Smooth muscle cell of the brain vasculature (primary cell): Measurements from ENCODE around the gene CADPS.

Source experiments
- DNase-seq: peaks from one replicate; pipeline ENCODE4 v3.0.0-alpha.2; 2012; ENCODE audit warnings: low read depth, low spot score

The CADPS gene

DNA sequence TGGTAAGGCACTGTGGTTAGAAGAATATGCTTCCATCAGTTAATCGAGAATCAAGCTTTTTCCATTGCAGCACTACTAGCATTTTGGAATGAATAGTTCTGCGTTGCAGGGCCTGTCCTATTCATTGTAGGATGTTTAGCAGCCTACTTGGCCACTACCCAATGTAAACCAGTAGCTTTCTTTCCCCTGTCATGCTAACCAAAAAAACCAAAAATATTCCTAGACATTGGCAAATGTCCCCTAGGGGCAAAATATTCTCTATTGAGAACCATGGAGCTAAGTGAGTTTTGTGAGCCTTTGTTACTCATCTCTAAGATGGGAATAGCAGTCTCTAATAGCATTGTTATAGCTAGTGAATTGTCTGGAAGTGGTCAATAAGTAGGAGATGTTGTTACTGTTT, 187.2 kb downstream of the CADPS start:
- DNase-seq: no peak

DNA sequence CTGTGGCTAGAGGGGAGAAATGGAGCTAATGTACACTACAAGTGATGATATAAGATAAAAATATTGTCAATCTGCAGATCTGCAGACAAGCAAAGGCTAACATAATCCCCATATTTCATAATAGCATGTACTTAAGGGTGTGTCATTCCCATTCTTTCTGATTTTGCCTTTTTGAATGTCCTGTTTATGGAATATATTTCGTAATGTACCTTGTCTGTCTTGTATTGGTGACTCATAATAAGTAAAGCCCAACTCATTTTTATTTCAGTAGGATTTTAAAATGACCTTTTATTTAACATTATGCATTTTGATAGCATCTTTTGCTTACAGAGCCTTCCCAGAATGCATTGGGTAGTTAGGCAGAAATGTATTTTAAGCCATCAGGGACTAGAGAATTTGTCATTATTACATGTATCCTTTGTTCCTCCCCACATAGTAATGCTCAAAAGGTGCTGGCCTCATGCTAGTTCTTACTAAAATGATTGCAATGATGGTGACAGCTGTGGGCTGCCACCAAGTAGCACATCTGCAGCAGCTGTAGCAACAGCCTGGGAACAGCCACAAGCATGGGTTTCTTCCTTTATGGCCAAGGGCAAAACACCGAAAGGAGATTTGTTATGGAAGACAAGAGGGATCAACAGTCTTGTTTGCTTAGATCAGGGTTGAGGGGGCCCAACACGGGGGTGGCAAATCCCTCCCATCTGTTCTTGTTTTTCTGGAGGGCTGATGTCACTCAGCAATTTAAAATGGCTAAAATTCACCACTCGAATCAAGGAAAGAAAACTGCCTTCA, 188.5 kb downstream of the CADPS start:
- DNase-seq: no peak

DNA sequence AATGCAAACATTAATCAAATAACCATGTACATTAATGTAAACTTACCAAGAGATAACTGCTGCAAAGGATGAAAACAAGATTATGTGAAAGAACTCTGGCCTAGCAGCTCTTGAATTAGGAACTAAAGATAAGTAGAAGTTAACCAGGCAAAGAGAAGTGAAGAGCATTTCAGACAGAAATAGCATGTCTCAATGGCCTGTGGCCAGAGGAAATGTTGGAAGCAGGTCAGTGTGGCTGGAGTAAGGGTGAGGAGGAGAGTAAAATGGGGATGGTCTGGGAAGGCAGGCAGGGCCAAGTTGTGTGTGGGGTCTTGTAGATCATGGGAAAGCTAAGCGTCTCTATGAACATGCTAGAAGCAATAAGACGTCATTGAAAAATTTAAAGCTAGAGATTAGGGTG, 192.4 kb downstream of the CADPS start:
- DNase-seq: no peak

DNA sequence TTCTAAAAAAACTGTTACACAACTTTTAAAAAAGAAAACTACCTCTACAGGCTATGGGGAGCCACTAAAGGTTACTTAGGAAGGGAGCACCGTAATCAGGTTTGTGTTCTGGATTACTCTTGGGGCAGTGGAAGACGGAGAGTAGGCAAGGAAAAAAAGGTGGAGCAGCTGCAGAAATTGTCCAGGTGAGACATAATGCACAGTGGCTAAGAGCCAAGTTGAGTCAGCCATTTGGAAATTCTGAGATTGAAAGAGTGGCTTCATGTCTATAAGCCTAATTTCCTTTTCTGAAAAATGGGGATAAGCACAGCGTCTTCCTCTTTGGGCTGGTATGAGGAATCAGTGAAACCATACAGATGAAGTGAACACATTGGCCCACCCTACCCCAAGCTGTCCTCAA, 195.2 kb downstream of the CADPS start:
- DNase-seq: no peak

DNA sequence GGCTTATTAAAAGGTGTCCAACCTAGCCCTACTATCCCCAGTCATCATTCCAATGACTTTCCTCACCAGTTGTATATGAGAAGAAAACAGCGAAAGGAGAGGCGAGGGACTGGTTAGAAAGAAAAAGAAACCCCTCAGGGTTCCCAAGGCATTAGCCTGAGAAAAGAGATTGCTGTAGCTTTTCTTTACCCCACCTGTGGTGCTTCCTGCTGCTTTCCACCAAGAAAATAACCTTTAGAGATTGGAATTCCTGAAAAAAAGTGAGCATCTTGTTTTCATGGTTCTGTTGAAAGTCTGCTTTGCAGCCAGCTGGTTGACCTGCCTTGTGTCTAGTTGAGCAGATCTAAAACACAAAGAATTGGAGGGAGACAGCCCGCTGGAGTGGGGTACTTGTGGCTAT, 196.4 kb downstream of the CADPS start:
- no peak for DNase-seq

DNA sequence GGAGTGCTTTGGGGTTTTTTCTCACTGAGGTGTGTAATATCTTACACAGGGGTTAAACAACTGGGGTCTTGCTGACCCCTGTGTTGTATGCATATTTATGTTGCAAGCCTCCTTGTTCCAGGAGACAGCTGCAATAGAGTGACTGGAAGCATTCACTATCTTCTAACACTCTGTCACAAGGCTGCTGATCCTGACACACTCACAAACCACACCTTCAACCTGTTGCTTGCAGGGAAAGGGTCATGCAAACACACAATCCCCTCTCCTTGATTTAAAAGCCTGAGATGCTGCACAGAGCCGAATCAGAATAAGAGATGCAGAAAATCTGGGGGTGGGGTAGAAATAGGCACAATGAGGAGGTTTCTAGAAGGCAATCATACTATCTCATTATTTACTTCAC, 197.3 kb downstream of the CADPS start:
- DNase-seq: no peak

DNA sequence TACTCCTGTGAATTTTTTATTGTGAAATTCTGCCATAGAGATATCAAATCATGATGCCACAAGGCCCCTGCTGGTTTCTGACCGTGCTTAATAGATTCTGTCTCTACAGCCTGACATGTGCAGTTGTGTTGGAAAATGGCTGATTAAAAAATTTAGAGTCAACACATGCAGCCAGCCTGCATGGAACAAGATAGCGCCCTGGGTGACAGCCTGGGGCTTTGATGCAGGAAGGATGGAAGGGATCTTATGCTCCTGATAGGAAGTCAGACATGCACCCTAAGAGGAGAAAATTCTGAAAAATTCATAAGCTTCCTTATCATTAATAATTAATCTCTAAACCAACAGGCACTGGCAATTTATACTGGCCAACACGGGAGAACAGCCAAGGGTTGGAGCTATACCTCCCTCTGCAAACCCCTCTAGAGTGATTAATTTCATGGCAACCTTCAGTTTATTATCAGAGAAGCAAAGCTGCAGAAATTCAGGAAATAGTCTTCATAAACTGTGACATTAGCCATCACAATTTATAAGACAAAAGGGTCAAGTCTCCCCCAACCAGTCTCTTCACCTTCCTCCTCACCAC, 198.4 kb downstream of the CADPS start:
- DNase-seq: no peak

DNA sequence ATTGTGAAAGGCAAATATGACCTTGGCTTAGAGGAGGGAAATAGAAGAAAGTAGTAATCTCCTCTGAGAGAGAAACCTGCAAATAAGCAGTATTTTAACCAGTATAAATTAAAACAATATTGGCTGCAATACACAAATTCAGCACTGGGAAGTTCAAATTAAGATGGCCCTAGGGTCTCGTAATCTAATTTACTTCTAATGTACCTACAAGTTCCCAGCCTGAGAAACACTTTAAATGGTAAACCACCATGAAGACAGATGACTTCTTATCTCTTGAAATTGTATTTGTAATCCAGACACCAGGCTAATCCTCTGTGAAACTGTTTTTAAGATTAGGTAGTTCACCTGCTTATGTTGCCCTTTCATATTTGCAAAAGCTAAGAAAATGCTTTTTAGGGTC, 199.7 kb downstream of the CADPS start:
- DNase-seq: no peak

DNA sequence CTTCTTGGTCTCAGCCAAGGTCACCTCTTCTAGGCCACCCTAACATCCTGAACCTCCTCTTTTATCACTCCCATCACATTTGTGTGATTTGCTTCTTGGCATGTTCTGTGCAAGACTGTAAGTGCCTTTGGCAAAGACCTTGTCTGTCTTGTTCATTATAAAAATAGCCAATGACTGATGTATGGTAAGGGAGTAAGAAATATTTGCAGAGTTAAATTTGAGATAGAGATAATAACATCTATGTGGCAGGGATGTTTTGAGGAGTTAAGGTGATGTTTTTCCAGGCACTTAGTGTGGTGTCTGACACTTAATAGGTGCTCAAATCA, 202.3 kb downstream of the CADPS start:
- DNase-seq: no peak

DNA sequence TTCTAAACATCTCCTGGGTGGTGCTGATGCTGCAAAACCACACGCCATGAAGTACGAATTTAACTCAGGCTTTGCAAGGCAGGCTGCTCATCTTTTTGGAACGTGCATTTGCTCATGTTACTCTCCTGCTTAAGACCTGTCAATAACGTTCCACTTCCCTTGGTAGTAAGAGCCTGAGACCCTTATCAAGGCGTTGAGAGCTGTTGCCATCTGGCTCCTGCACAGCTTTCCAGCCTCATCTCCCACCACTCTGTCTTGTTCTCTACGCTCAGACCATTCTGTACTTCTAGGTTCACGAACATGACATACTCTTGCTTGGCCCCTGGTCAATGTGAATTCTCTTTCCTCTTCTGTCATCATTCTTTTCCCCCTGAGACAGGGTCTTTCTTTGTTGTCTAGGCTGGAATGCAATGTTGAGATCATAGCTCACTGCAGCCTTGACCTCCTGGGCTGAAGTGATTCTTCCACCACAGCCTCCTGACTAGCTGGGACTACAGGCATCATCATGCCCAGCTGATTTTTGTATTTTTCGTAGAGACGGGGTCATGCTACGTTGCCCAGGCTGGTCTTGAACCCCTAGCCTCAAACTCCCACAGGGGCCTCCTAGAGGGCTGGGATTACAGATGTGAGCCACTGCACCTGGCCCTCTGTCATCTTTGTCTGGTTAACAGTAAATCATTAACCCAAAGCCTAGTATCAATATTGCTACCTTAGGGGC, 202.8 kb downstream of the CADPS start:
- DNase-seq: no peak

DNA sequence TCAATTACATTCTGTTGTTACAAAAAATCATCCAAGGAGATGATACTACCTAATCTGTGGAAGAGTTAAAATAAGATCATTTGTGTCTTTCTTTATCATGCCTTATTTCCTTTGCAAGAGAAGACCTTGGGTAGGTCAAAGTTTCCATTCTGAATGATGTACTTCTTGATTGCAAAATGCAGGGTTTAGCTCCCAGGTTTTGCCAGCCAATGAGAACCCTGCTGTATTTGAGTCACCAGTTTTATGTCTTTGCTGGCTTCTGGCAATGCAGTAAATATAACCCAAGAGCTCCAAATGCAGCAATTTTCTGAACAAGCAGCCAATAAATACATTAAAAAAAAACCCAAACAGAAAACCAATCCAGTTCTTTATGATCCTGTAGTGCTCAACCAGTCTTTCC, 204.9 kb downstream of the CADPS start:
- no peak for DNase-seq

DNA sequence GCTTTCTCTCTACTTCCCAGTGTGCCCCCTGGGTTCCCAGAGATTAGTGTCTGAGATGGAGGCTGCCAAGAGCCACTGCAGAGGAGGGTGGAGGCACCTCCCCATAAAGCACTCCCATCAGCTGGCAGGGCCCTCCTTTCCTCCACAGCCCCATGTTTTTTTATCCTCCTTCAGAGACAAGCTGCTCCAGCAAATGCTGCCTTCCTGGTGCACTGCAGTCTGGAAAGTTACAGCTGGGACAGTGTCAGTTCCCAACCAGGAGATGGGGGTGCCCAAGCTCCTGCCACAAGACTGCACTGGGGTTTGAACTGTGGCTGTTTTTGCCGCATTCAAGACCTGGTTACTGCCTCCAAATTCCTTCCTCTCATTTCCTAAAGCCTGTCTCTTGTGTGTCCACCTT, 206.1 kb downstream of the CADPS start:
- no peak for DNase-seq

DNA sequence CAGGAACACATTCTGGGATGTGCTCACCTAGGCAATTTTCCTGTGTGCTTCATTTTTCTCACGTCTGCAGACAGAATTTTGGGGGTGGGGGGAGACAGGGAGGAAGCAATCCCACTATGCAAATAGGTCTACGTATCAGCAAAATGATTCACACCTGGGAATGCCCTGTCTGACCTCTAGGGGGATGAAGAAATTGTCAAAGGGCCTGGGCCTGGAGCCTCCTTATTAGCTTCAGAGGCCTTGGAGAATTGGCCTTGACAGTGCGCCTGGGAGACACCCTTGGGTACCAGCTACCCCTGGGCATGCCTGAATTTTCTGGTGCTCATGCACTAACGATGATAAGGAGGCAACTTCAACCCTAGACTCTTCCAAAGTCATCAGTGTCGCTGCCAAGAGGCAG, 207.5 kb downstream of the CADPS start:
- no peak for DNase-seq

DNA sequence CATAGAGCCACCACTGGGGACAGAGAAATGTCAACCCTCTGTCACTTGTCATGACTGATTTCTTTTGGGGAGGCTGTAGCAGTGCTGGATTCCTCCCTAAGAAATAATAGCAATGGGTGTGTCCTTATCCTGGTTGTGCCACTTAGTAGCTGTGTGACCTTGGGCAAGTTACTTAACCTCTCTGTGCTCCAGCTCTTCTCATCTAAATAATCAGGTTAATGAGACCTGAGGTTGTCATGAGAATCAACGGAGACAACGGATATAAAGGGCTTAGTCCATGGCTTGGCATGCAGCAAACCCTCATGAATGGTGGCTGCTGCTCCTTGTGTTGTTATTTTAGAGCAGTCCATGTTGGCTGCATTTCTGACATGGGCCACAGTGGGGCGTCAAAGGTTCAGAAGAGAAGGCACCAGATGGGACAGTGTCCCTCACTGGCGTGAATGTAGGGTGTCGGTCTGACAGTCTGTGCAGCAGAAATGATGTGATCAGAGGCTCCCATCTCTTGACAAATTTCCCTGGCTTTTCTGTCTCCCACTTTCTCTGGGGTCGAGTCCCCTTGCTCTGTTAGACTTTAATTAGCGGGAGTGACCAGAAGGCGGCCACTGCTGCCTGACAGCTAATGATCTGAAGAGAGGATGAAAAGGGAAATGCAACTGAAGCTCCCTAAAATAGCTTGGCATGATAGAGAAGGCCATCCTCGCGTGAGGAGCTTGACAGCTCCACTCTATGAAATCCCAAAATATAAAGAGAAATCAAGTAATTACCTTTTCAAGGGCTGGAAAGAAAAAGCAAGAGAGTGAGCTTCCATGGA, 209.4 kb downstream of the CADPS start:
- DNase-seq: no peak

DNA sequence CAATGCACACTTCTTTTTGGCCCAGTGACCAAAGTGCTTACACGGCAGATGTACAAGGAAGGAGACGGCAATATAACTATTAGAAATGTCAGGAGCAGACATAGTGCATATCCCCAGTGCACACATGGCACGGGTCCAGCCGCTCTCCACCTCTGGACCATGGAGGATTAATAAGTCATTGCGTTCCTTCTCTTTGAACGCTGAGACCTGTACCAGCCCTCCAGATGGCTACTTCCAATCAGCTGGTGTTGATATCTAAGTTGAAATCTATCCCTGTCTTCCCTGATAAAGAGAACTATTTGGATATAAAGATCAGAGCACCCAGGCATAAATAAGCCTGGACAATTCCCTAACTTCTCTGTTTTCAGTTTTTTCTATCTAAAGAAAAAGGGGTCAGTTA, 212.5 kb downstream of the CADPS start:
- DNase-seq: no peak

DNA sequence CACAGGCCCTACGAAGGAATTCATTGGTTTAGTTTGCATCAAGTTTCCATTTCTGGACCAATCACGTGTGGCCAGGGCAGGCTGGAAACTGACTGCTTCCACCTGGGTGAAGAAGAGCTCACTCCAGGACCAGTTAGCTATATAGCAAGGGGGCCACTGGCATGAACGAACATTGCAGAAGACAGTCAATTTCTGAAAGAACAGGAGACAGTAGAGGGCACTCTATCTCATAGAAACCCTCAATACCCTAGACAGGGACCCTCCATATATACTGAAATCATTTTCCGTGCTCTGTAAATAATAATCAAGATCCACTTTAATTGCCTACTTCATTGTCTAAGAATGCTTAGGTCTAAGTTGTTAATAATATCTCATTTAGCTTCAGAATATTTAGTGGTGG, 215.6 kb downstream of the CADPS start:
- no peak for DNase-seq

DNA sequence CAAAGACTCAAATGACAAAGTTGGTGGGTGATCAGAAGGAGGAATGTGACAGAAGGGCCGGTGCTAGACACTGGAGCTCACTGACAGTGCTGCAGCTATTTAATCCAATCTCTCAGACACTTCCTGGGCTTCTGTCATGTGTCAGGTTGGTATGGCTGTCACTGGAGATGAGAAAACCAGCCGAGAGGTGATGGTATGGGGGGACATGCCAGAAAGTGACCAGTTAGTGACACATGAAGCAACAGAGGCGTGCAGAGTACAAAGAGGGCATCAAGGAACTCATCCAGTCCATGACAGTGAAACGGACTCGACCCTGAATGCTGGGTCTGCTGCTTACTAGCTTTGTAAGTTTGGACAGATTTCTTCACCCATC, 219.5 kb downstream of the CADPS start:
- DNase-seq: no peak

DNA sequence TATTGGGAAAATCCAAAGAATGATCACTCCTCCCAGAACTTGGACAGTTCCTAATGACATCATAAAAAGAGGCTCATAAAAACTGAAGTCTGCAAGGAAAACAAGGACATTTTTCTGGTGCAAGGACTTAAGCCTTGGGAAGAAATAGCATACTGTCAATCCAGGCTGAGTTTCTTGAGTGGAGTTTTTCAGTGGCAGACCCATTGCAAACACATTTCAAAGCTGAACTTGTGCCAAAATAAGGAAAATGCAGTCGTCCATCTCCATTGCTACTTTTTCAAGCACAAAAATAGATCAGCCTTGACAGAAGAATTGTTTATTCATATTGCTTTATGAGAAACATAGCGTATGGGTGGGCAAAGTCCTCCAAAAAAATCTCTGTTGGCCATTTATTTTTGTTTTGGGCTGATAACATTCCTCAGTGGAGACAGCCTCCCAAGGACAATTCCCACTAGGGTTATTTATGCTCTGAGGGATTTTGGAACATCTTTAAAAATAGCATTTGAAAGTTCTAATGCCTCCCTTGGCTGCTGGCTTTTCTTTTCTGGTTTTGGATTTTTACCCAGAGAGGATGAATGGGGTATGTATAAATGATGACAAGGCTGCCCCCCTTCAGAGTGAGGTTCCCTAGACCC, 220.0 kb downstream of the CADPS start:
- DNase-seq: no peak

DNA sequence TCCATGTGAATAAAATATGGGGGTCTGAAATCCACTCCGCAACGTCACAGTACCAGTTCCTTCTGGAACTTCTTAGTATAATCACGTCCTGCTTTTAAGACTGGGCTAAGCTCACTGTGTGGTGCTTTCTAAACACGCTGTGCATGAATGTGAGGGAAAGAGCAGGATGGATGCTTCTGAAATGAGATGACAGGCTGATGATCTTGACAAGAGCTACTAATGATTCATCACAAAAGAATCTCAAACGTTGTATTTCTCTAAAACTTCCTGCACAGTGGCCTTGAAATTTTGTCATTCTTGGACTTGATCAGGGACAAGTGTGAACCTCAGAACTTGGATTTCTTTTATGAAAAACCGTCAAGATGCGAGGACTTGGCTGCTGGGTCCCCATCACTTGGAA, 221.4 kb downstream of the CADPS start:
- no peak for DNase-seq

DNA sequence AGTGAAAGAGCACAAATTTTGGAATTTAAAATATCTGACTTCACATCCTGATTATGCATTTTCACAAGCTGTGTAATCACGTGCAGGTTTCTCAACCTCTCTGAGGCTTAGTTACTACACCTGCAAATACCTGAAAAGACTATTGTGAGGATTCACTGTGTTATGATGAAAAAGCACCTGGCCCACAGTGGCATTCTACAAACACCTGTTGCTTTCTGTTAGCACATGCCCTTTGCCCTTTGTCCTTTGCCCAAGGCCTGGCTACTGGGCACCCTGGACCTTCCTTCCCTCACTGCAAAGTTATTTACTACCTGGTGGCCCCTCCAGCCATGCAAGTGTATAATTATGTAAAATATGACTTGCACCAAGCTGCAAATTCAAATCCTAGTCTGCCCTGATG, 227.5 kb downstream of the CADPS start:
- DNase-seq: no peak

DNA sequence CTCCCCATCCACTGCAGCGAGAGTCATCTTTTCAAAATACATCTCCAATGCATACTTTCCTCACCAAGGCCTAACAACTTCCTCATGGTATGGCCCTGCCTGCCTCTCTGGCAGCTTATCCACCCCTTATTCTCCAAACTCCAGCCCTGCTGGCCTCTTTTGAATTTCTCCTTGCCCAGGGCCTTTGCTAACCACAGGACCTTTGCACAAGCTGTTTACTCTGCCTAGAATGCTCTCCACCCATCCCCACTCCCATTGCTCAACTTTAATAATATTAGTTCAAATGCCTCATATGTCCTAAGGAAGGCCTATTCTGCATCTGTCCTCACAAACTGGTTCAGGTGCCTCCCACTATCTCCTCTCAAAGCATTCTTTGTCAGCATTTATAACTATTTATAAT, 230.7 kb downstream of the CADPS start:
- DNase-seq: no peak

DNA sequence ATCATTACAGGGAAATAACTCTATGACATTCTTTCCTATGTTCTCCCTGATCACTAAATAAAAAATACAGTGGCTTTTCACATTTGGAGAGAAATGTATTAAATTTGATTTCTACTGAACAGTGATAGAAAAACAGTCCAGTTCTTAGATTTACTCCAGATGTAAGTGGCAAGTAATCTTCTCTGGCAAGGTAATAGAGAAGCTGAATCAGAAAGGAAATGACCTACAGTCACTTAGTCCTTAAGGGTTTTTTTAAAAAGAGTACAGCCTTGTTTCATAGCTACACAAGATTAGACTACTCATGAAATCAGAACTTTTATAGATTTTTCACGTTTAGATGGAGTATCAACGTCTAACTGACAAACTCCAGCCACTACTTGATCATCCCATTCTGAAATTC, 236.9 kb downstream of the CADPS start:
- no peak for DNase-seq
